ENCODE data around the gene DNMT3A. TPM values are rescaled to one million over a fixed set of nuclear protein-coding genes. Genes with fewer than 3 reads are reported as not detected.

The DNMT3A gene
- total and polyA plus RNA-seq, 2 of the 8 experiments (the other 6 are each of a cell fraction or from before 2014, with no cell fraction given), result 33.6 to 178 TPM

- TF ChIP-seq SIN3A (conservative IDR thresholded peaks at IDR 0.05 in 1 of 2, IDR thresholded peaks at IDR 0.05 in 1 of 2; ENCODE audit: low read depth in 1 of 2, low read length in 2 of 2) (no peak), CHD7 (IDR thresholded peaks at IDR 0.05; ENCODE audit: insufficient replicate concordance, low read length) (no peak), TBP (IDR thresholded peaks at IDR 0.05; ENCODE audit: low read depth, low read length) (no peak), NRF1 (IDR thresholded peaks at IDR 0.05; ENCODE audit: low read depth, low read length) (no peak), CHD2 (IDR thresholded peaks at IDR 0.05; ENCODE audit: low read length) (no peak), BACH1 (IDR thresholded peaks at IDR 0.05; ENCODE audit: low read length) (no peak), RAD21 (IDR thresholded peaks at IDR 0.05 in 1 of 2, conservative IDR thresholded peaks at IDR 0.05 in 1 of 2; ENCODE audit: low read depth in 2 of 2, low read length in 2 of 2) (no peak)
These were observed 9.9 kb downstream of the DNMT3A start (continued) for GRCh38 chr2:25331686-25332365.
